Fibroblast of skin of right biceps (primary cell): ENCODE data around the gene UBASH3B.

ENCODE experiments used
- DNase-seq: peaks from one replicate; pipeline ENCODE4 v3.0.0-alpha.2; 2013

The UBASH3B gene

GRCh38 chr11:122679466-122679865, 23.9 kb downstream of the UBASH3B start:
- DNase-seq = no peak

- peak; percentile 24 for DNase-seq
Measured at GRCh38 chr11:122681070-122681469, 25.5 kb downstream of the UBASH3B start.

- DNase-seq = peak; percentile 49
Measured at GRCh38 chr11:122681735-122682134, 26.2 kb downstream of the UBASH3B start.

- DNase-seq = no peak
Measured at GRCh38 chr11:122682464-122682863, 26.9 kb downstream of the UBASH3B start.

GRCh38 chr11:122685041-122685440, 29.5 kb downstream of the UBASH3B start:
- no peak for DNase-seq

GRCh38 chr11:122686111-122686510, 30.6 kb downstream of the UBASH3B start:
- DNase-seq = no peak

- DNase-seq = no peak
Measured at GRCh38 chr11:122690384-122690783, 34.9 kb downstream of the UBASH3B start.

GRCh38 chr11:122690801-122691548, 35.5 kb downstream of the UBASH3B start:
- DNase-seq = peak; percentile 46

GRCh38 chr11:122691549-122692150, 36.1 kb downstream of the UBASH3B start:
- no peak for DNase-seq

- no peak for DNase-seq
Measured at GRCh38 chr11:122692444-122692843, 36.9 kb downstream of the UBASH3B start.

GRCh38 chr11:122695076-122695615, 39.6 kb downstream of the UBASH3B start:
- DNase-seq = no peak

- no peak for DNase-seq
Measured at GRCh38 chr11:122696662-122697061, 41.1 kb downstream of the UBASH3B start.

- peak; percentile 63 for DNase-seq
Measured at GRCh38 chr11:122697636-122698167, 42.2 kb downstream of the UBASH3B start.

- DNase-seq = no peak
Measured at GRCh38 chr11:122698392-122698791, 42.9 kb downstream of the UBASH3B start.

- no peak for DNase-seq
Measured at GRCh38 chr11:122700666-122701065, 45.1 kb downstream of the UBASH3B start.

GRCh38 chr11:122701143-122701542, 45.6 kb downstream of the UBASH3B start:
- DNase-seq = no peak

GRCh38 chr11:122703541-122704272, 48.2 kb downstream of the UBASH3B start:
- DNase-seq = no peak

GRCh38 chr11:122705396-122705795, 49.9 kb downstream of the UBASH3B start:
- DNase-seq = no peak

GRCh38 chr11:122706291-122707088, 51.0 kb downstream of the UBASH3B start:
- peak; percentile 89 for DNase-seq

- DNase-seq = no peak
Measured at GRCh38 chr11:122707111-122707510, 51.6 kb downstream of the UBASH3B start.

GRCh38 chr11:122707901-122708300, 52.4 kb downstream of the UBASH3B start:
- no peak for DNase-seq

- DNase-seq = peak; percentile 84
Measured at GRCh38 chr11:122709039-122709760, 53.7 kb downstream of the UBASH3B start.
